Stimulated activated CD4-positive, alpha-beta T cell treated with anti-CD3 and anti-CD28 coated beads, TNF-alpha, amount 100 ng/mL, for 4 hours (primary cell): ENCODE data around the gene CRK.
A peak's percentile ranks its signal among the peaks of the same experiment; 100 is the strongest.

Source experiments
- DNase-seq, 3 experiments: peaks; one replicate each; pipeline ENCODE4 v3.0.0-alpha.2; 2020; ENCODE audit warnings: low read depth in 3 of 3

The CRK gene

DNA sequence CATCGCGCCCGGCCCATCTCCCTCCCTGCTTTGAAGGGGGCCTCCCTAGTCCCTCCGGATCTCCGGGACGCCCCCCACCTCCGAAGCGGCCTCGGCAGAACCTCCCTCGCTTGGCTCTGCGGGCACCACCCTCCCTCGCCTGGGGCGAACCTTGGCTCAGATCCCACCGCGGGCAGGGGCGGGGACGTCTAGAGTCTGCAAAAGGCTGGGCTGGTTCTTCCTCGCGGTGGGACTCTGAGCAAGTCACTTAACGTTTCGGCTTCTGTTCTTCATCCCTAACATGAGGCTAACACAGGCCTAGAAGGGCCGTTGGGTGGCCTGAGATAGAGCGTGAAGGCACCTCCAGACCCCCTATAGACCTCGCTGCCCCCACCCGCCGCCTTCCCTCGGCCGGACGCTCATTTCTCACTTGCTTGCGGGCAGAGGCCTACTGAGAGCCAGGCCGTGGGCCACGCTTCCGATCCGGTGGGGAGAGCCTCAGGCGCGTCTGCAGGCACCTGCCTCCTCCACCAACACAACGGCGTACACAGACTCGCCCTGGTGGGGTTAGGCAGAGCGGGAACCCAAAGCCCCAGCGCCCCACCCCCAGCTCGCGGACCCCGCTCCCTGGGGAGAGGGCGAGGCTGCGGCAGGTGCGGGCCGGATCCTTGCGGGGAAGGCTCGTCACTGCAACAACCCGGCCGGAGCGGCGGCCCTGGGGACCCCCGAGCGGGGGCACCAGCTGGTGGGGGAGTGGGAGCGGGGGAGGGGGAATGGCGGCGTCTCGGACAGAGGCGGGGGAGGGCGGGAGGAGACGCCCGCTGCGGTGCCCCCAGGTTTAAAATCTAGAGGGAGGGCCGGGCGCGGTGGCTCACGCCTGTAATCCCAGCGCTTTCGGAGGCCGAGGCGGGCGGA is 31.0 kb upstream of the CRK start:
- peak; percentile 55 to 67 (median 65) for DNase-seq

DNA sequence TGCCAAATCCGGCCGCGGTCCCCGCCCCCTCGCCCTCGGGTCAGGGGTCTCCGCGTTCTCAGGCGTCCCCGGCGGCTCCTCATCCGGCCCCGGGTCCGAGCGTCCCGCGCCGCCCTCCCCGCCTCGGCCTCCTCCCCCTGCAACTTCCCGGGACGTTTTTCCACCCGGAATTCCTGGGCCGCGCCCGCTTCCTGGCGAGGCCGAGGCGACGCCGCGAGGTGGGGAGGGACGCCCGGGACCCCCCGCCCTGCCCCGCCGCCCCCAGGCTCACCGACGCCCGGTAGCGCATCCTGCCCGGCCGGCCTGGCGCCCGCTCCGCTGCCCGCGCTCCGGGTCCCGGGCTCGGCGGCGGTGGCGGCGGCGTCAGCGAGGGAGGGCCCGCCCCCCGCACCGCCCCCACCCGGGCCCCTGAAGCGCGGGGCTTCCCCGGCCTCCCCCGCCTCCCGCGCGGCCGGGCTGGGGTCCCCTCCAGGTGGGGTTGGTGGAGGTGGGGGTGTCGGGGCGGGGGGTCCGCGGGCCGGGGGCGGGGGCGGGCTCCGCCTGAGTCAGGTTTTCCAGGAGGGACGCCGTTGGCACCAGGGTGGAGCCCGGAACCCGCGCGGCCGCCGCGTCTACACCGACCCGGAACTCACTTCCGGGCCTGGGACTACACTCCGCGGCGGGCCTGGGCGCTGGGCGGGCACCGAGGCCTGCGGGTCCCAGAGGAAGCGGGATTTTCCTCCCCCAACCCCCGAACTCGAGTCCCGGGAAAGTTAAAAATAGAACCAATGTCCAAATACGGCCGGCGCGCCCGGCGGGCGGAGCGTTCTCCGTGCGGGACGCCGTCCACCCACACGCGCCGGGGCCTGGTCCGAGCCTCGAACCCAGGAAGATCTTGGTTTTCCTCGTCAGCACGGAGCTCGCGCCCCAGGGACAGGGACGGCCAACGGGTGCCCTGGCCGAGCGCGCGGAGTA is 29.7 kb upstream of the CRK start:
- peak; percentile 51 to 69 (median 68) for DNase-seq

DNA sequence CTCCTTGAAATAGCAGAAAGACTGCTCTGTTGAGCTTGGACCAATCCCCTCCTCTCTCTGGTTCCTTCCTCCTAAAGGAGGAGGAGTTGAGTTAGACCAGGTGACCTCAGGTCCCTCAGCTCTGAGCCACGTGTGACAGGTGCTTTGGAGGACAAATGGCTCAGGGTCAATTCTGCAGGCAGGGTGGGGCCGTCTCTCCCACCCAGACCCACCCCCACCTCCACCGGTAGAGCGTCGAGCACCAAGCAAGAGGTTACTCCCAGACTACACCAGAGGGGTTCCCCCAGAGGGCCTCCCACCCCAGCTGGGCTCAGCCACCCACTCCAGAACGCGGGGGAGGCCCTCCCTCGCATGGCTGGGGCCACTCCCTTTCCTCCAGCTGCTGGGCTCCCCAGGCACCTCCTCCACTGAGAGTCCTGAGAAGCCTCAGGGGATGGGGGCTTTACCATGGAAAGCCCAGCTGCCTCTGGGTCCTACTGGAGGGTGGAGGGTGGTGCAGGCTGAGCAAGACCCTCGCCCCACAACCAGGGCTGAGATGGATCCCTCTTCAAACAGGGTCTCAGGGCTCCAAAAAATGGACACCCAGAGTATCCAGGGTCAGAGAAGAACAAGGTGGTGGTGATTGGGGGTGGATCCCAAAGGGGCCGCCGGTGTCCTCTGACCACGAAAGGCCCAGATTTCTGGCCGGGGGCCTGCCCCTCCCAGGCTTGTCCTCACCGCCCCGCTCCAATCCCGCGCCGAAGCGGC is 28.8 kb upstream of the CRK start:
- peak in 1 of 3 experiments; percentile 44 for DNase-seq

DNA sequence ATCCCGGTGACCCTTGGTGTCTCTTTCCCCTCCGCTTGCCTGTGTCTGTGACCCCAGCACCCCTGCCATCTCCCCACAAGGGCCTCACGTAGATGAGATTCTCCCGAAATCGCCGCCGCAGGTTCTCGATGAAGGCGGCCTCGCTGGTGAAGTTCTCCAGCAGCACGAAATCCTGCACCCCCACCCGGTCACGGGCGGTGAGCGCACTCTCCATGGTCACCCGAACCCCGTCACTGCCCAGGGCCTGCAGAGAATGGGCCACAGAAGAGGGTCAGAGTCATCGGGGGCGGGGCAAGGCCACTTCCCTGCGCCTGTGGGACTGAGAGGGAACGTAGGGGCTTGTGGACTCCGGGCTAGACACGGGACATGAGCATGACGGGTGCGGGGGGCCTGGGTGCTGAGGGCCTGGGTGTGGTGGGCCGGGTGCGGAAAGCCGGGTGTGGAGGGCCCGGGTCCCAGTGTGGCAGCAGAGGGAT is 28.1 kb upstream of the CRK start:
- DNase-seq: no peak

DNA sequence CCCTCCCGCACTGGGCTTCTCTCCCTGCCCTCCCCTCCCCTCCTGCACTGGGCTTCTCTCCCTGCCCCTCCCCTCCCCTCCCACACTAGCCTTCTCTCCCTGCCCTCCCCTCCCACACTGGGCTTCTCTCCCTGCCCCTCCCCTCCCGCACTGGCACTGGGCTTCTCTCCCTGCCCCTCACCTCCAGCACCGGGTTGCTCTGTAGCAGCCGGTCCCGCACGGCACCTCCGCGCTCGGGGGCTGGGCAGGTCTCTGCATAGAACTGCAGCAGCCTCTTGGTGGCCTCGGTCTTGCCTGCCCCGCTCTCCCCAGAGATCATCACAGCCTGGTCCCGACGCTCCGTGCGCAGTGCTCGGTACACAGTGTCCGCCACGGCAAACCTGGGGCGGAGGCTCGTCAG is 26.6 kb upstream of the CRK start:
- DNase-seq: no peak

DNA sequence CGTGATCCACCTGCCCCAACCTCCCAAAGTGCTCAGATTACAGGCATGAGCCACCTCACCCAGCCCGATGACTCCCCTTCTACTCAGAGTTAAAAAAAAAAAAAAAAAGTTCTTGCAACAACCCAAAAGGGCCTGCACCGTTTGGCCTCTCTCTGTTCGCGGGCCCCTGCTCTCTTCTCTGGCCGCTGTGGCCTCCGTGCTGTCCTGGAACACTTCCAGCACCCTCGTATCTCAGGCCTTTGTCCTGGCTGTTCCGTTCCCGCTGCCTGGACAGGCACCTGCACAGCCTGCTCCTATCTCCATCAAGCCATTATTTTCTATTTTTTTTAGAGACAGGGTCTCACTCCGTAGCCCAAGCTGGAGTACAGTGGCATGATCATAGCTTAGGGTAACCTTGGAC is 25.7 kb upstream of the CRK start:
- DNase-seq: no peak

DNA sequence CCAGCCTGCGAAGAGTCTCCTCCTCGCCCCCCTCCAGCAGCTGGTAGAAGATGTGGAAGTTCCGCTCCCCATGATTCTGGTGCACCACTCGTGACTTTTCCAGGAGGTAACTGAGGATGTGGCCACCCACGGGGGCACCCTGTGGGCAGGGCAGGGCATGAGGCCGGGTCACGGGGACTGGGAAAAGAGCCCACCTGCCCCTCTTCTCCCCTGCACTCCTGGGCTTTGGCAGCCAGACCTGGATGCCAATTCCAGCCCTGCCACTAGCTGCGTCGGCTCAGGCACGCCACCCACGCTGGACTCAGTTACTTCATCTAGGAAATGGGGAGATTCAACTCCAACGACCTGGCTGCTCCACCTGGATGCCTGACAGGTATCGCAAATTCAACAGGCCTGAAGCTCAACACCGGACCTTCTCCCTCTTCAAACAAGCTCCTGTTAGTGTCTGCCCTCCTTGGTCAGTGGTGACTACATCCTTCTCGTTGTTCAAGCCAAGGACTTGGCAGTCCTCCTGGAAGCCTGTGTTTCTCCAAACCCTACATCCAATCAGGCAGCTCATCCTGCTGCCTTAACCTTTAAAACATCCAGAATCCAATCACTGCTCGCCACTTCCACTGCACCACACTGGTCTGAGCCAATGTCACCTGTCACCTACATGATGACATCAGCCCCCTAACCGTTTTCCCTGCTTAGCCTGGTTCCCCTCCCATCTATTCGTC is 24.9 kb upstream of the CRK start:
- no peak for DNase-seq

DNA sequence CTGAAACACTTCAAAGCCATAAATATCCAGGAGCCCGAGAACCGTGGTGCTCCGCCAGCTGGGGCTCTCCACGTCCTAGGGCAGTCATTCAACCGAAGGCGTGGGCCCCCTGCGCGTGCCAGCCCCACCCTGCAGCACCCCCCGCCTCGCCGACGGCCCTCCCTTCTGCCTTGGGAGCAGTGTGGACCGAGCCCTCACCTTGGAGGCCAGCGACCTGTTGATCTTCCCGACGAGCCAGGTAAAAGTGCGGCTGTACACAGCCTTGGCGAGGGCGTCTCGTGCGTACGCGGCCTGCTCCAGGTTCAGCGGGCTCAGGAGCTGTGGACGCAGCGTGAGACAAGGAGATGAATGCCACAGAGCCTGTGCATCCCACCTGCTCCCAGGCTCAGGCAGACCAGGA is 22.4 kb upstream of the CRK start:
- no peak for DNase-seq

DNA sequence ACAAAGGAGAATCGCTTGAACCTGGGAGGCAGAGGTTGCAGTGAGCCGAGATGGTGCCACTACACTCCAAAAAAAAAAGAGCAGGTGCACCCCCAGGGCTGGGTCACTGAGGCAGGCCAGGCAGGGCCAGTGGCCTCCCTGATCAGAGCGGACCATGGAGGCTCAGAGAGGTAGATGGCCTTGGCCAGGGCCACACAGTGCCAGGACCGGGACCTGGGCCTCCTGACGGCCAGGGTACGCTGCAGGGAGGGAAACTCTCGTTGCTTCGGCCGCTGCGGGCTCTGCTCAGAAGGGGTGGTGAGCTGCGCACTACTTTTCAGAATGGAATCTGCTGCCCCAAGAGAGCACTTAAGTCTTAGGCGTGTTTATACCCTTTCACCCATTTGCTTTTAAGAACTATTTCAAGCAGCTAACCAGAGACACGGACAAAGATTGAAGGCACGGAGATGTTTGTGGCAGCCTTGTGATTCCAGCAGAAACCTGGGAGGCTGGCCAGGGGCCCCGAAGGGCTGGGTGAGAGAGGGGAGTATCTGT is 19.4 kb upstream of the CRK start:
- DNase-seq: no peak

DNA sequence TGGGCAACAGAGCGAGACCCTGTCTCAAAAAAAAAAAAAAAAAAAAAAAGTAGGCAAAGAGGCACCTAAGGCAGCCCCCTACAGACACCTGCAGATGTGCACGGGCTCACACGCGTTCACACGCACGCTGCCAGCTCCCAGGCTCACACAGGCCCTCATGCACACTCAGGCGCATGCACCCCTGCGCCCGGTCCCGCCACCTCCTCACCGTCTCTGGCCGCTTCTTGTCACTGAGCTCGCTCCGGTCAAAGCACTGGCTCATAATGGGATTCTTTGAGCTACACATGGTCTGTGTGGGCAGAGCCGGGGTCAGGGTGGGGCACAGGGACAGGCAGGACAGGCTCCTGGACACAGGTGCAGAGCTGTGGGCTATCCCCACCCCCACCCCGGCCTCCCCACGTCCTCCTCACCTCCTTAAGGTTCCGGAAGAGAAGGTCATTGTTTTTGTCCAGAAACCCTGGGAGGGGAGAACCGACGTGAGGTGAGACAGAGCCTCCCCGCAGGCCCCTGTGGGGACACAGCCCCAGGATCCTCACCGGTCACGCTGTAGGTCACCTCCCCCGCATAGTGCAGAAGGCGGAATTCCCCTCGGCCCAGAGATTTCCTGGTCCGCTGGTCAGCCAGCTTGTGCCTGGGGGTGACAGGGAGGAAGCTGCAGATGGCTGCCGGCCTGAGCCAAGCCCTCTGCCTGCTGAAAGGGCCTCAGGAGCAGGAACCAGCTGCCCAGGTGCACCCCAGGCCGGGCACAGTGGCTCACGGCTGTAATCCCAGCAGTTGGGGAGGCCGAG is 18.6 kb upstream of the CRK start:
- DNase-seq: no peak

DNA sequence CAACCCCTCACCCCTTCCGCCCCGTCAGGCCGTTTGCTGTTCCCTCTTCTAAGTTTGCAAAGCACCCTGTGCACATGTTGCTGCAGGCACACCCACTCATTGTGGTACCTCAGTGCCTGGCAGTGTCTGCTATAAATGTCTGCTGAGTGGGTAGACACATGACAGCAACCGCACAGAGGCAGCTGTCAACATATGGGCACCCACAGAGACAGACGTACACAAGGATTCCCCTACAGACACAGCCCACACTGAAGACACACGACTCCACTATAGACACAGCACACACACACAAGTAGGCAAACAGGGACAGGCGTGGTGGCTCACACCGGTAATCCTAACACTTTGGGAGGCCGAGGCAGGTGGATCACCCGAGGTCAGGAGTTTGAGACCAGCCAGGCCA is 17.8 kb upstream of the CRK start:
- DNase-seq: no peak

DNA sequence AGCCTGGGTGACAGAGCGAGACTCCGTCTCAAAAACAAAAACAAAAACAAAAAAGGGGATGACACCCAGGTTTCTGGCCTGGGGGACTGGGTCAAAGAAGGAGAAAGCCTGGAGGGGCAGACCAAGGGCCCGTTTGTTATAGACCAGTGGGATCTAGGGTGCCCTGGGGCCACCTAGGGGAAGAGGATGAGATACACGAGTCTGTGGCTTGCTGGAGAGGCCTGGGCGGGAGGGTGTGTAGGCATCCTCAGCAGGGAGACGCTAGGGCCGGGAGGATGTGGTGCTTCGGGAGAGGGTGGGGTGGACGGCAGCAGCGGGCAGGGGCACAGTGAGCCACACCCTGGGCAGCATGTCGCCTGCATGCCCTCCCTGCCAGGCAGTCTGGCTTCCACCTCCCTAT is 17.1 kb upstream of the CRK start:
- no peak for DNase-seq

DNA sequence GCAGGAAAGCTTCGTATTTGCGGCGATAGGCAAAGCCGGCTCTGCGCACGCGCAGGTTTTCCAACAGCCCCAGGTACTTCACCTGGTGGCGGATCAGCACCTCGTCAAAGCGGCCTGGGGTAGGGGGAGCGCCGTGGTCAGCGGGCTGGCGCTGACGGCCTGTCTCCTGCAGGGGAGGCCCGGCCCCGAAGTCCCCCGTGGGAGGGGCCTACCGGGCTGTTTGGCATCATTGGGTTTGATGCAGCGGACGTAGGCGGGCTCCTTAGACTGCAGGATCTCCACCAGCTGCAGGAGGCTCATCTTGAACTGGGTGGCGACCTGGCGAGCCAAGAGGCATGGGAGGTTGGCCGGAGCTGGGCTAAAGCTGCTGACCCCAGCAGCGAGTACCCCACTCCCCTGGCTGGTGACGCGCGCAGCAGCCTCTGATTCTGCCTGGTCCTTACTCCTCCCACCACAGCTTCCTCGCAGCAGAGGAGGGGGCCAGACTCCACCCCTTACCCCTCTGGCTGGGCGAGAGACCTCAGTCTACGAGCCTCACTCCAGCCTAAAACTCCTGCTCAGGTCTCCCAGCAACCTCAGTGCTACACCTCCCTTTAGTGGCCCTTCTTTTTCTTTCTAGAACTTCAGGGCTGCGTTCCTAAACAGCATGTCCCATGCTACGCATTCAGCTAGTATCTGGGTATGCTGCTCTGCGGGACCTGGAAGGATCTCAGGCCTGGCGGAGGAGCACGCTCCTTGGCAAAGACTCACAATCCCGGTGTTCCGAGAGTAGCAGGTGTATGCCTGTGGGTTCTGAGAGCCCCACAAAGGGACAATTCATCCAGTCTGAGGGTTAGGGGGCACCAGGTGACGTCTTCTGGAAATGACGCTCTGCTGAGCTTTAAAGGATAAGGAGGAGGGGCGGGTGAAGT is 16.1 kb upstream of the CRK start:
- DNase-seq: no peak

DNA sequence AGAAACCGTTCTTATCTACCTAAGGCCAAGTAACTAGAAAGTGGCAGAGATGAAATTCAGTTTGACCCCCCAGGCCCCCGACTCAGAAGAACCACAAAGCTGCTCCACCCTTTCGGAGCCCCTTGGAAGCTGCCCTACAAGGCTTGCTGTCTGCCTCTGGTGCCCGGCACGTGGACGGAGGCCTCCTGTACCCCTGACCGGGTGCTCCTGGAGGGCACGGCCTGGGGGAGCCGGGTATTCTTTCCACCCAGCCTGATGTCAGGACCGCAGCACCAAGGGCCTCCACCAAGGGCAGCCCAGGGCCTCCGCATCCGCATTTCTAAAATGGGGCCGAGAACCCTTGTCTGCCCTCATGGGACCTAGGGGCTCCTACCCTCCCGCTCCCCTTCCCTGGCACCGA is 15.5 kb upstream of the CRK start:
- no peak for DNase-seq

DNA sequence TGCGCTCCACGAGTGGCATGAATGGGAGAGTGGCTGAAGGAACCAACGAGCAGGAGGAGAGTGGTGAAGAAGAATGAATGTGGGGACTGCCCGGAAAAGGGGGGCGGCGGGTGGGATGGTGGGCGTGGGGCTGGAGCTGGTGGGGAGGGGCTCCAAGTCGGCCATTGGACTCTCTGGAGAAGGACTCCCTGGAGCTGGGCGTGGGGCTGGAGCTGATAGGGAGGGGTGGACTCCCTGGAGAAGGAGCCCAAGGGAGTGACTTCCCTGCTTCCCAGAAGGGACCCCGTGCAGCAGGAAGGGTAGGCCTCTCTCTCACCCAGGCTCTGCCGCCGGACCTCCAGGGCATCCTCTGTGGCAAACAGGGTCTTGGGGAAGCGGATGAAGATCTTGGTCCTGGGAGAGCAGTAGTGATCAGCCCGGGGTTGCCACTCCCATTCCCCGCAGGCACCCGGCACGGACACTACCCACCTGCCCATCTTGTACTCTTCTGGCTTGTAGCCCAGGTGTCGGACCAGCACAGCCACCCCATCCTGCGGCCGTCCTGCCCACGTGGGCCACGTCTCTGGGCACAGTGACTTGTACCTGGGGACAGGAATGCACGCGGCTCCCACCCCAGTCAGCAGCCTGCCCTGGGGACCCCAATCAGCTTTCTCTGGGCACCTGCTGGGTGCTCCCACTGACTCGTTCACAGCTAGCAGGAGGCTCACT is 14.9 kb upstream of the CRK start:
- DNase-seq: no peak

DNA sequence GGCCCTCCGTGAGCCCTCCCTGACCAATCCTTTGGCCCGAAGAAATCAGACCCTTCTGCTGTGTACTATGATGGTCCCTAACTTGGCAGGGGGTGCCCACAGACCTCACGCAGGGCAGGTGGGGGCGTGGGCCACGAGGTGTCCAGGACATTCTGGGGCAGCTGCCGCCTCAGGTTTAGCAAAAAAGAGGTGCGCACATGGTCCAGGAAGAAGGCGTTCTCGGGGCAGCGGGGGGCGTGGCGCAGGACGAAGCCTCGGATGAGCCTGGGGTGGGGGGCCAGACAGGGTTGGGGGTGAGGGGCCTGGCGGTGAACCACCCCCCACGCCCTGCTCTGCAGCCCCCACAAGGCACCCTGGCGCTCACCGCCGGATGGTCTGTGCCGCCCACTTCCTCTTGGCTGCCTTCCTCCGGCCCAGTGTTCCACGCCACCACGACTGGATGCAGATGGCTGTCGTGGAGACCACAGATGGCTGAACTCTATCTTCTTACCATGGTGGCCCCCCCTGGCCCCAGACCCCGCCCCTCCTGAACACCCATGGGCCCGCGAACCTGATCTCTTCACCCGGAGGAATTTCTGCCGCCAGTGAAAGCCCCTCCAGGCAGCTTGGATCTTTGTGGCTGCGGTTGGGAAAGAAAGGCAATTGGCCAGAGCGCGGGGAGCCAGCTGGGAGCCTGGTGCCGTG is 14.2 kb upstream of the CRK start:
- no peak for DNase-seq

DNA sequence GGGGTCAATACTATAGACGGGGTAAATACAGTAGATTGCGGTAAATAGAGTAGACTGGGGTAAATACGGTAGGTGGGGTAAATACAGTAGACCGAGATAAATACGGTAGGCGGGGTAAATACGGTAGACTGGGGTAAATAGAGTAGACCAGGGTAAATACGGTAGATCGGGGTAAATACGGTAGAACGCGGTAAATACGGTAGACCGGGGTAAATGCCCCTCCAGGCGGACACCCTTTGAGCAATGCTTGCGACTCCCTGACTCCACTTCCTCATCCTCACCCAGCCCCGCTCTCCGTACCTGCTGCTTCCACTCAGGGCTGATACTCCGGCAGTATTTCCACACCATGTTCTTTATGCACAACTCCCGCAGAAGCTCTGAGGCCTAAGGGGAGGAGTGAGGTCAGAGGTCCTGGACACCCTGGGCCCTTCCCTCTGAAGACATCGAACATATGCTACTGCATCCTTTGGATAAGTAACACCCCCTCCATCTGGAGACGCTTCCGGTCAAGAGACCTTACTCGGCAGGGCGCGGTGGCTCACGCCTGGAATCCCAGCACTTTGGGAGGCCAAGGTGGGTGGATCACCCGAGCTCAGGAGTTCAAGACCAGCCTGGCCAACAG is 13.3 kb upstream of the CRK start:
- no peak for DNase-seq
